NB4 (cell line): Measurements from ENCODE around the gene TBC1D3E.
"Not testable (repeated sequence)": the region's sequence is repeated elsewhere in the genome, so short reads cannot be mapped to it uniquely, and the experiment has no call there.

Source experiments
- DNase-seq: peaks from one replicate; pipeline ENCODE4 v3.0.0; 2010; ENCODE audit warnings: low read depth
- H3K4me3 ChIP-seq: one replicate; pipeline ENCODE4 v1.5.1; 2011; ENCODE audit warnings: mild to moderate bottlenecking, low read depth, low read length, moderate library complexity

Gene TBC1D3E

DNA sequence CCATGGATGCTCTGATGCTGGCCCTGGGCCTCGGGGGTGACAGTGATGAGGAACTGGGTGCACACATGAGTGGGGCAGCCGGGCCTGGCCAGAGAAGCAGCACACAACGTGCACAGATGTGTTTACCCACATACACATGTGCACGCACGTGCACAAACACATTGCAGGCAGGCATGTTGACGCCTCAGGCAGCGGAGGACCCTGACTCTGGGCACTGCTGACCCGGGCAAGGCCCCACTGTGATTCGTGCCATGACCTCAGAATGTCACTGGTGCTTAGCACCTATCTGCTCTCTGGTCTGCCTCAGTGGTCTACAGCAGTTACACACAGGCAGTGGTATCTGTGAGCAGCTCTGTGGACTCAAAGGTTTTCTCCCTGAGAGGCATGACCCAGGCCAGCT lies at the start of gene TBC1D3E:
TBC1D3E (plus strand) TSS at position 301 of the 400 bp plus-strand sequence. CDS start 1,545 bp downstream, outside the sequence.
- not testable (repeated sequence) for DNase-seq, H3K4me3 ChIP-seq

DNA sequence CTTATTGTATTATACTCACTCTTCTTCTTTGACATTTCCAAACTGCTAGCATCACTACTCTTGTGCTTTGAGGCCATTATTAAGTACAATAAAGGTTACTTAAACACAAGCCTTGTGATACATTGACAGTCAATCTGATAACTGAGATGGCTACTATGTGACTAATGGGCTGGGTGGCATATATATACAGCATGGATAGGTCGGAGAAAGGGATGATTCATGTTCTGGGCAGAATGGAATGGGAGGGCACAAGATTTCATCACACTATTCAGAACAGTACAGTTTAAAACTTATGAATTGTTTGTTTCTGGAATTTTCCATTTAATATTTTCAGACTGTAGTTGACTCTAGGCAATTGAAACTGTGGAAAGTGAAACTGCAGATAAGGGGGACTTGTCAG lies 40.4 kb upstream of the TBC1D3E start:
- not testable (repeated sequence) for DNase-seq, H3K4me3 ChIP-seq

DNA sequence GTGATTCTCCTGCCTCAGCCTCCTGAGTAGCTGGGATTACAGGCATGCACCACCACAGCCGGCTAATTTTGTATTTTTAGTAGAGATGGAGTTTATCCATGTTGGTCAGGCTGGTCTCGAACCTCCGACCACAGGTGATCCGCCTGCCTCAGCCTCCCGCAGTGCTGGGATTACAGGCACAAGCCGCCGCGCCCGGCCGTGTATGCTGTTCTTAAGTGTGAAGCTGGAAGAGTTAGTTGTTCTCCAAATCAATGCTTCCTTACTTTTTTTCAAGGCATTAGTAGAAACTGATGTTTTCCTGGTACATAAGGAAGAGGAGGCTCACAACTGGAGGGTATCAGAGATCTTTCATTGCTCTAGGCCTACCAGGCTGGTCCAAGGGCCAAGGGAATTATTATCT lies 39.6 kb upstream of the TBC1D3E start:
- DNase-seq = not testable (repeated sequence)

DNA sequence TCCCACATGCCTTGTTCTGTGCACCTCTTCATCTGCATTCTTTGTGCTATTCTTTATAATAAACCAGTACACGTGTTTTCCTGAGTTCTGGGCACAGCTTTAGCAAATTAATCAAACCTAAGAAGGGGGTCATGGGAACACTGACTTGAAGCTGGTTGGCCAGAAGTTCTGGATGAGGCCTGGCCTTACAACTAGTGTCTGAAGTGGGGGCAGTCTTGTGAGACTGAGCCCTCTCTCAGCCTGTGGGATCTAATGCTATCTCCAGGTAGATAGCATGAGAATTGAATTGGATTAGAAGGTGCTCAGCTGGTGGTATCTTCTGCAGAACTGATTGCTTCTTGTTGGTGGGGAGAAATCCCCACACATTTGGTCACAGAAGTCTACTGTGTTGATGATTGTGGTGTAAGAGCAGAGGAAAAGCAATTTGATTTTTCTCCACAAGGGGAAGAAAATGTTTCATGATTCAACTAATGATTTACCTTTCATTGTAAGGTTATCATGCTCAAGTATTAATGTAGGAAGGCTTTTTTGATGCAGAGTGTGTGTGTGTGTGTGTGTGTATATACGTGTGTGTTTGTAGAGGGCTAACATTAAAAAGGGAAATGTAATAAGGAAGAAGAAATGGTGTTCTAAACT lies 33.6 kb upstream of the TBC1D3E start:
- not testable (repeated sequence) for H3K4me3 ChIP-seq, DNase-seq

More for the DNA sequence above, 39.6 kb upstream of the TBC1D3E start:
- not testable (repeated sequence) for H3K4me3 ChIP-seq

DNA sequence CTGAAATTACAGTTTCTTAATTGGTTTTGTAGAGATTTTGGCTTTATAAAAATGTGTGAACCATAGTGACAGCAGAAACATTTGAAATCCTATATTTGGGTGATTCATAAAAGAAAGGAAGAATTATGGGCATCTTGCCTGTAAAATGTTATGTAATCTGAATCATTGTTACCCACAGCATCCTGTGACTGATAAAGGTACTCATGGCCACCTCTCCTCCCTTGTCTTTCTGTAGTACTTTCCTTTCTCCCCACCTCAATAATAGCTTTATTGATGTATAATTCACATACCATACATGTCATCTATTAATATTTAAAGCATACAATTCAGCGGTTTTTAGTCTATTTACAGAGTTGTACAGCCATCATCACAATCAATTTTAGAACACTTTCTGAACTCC lies 28.5 kb upstream of the TBC1D3E start:
- DNase-seq, H3K4me3 ChIP-seq: not testable (repeated sequence)

DNA sequence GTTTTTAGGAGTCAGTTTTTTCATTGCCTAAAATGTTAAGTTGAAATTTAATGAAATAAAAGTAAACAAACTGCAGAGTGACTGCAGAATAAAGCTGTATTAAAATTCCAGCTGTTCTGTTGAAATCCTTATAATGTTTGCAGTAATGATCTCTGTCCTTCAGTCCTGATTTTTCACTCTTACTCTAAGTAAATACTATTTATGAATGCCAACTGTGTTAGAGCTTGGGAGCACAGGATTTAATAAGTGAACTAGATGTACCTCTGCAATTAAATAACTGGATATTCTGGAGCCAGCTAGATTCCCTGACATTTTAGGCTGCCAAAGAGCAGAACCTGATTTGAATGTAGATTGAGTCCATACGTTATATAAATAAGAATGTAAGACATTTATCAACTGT lies 7.9 kb upstream of the TBC1D3E start:
- not testable (repeated sequence) for DNase-seq, H3K4me3 ChIP-seq

DNA sequence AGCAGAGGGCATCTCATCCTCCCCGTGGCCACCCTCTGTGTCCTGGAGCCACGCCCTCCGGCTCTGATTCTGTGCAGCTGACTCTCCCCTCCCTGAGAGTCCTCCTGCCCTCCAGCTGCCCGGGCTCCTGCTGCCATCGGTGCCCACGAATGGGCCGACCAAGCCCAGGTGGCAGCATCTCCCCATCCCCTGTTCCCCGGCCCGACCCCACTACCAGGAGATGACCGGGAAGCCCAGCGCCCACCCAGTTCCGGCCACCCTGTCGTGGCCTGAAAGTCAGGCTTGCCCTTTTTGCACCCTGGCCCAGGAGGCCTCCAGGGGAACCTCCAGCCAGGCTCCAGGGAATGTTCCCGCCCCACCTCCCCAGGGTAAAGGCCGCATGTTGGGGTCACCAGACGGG lies 7.1 kb downstream of the TBC1D3E start:
- H3K4me3 ChIP-seq, DNase-seq: not testable (repeated sequence)
